NCI-H510A treated with DMSO at 0.1 percent for 48 hours (cell line): ENCODE results near the gene OGA.

Experiments used
- DNase-seq: peaks from one replicate; lab custom pipeline; 2025; lab: John Stamatoyannopoulos, UW

Gene OGA

DNA sequence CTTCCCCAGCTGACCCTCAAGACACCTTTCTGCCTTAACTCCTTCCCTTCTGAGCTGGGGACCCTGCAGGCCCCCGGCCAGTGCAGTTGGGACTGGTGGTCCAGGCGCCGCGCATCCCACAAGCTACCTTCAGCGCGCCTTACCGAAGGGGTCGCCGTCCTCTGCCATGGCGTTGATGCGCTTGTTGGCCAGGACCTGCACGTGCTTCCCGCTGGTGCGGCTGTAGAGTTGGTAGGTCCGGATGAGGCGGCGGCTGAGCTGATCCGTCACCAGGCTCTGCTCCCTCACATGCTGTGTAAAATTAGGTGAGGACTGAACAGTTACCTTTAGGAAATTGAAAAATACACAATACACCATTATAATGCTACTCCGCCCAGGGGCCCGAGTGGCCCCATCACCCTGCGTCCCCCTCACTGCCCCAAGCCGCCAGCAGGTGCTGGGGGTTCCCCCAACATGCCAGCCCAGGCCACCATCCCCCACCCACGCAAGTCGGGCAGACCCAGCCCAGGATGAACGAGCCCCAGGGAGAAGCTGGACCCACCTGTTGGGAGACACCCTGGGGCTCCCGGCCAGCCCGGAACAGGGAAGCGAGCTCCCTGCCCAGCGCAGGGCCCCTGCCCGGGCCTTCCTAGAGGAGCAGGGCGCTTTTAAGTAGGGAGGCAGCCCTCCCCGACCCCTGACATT is 43.5 kb downstream of the OGA start:
- DNase-seq = no peak

DNA sequence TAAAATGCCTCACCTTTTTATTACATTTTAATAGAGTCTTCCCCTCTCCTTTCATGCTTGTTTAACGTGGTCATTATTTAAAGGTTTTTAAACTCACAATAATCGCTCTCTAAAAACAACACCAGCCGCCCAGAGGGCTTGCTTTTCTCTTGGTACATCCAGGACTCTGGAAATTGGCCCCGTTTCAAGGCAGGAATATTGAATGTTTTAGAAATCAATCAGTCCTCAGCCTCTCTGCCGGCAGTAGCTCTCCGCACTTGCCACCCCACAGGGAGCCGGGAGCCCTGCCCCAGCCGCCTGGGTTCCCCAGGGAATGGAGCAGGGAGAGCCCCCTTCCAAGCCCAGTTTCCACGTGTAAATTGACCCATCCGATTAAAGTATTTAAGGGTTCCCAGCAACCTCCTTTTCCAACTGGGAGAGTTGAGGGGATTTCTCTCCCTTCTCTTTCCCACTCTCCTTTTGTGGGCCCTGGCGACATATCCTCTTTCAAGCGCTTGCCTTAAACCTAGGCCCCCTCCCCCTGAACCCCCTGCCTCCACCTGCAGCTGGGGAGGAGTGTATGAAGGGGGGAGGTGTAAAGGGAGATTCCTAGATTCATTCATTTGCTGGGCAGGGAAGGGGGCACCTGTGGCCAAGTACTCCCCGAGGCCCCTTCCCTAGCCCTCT is 44.2 kb downstream of the OGA start:
- DNase-seq = no peak

DNA sequence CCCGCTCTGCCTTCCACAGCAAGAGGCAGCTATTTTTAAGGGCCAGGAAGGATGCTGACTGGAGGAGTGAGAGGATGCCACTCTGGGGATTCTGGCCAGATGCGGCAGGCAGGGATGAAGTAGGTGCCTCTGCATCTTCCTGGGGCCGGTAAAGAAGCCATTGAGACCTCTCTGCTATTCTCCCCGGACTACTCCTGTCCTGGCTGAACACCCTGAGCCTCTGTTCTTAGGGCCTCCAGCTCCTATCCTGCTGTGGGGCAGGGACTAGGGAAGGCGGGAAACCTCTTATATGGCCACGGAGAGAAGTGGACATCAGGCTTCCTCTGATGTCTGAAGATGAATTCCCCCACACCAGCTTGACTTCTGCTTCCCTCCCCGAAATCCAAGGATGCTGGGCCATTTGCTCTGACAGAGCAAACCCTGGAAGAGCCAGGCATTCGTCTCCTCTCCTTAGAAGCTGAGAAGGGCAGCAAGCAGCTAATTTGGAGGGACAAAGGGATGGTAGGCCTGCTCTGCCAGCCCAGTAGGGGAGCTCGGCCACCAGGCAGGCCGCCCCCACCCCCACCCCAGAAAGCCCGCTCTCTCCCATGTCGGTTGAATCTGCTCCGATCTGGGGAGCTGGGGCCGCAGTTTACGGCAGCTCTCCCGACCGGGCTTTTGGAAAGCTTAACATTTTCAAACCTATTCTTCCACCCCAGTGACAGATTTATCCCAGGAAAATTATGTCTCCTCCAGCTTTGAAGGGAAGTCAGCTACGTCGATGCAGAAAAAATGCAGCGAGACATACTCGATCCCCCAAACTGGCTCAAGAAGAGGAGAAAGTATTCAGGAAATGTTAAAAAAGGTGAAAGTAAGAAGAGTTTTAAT is 45.1 kb downstream of the OGA start:
- DNase-seq = no peak

DNA sequence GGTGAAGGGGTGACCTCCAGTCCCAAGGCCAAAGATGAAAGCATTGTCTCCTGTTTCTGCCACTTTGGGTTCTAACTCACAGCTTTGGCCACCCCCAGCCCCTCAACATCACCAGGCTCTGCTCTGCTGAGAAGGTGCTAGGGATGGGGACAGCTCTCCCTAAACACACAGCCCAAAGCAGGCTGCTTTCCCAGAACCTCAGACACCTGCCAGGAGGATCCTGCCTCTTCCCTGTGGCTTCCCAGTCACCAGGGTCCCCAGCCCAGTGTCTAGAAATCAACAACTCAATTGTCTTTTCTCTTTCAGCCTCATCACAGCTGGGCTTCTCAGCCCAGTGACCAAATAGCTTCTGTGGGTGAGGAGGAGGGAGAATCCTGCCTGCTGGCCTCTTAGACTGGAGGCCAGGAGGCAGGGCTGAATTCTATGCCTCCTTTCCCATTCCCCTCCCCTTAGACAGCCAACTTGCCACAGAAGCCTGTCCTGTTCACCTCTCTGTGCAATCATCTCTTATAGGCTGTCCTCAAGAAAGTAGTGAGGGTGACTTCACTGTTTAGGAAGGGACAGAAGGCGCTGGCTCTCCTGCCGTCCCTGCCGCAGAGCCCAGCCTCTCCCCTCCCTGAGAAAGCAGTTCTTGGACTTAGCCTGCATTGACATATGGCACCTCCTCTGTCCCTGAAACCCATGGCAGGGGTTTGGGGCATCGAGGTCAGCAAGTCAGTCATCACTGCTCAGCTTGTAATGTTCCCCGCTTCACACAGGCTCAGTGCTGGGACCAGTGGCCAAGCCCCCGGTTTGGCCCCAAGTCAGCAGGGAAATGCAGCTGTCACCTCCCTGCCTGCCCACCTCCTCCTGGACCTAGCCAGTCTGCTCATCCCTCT is 46.0 kb downstream of the OGA start:
- no peak for DNase-seq

DNA sequence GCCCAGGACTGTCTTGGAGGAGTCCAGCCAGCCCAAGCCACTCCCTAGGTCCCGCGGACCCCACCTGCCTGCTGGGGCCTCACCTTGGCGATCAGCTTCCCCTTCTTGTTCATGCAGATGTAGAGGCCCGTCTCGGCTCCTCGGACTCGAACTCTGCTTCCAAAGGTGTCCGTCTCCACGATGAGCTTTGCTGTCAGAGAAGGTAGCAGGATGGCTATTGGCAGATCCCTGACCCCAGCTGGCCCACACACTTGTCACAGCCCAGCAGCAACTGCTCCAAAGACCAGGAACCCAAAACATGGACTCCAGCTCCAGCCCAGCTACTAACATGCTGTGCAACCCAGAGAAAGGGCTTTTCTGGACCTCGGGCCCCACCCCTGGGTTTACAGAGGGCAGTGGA is 46.9 kb downstream of the OGA start:
- DNase-seq = no peak

DNA sequence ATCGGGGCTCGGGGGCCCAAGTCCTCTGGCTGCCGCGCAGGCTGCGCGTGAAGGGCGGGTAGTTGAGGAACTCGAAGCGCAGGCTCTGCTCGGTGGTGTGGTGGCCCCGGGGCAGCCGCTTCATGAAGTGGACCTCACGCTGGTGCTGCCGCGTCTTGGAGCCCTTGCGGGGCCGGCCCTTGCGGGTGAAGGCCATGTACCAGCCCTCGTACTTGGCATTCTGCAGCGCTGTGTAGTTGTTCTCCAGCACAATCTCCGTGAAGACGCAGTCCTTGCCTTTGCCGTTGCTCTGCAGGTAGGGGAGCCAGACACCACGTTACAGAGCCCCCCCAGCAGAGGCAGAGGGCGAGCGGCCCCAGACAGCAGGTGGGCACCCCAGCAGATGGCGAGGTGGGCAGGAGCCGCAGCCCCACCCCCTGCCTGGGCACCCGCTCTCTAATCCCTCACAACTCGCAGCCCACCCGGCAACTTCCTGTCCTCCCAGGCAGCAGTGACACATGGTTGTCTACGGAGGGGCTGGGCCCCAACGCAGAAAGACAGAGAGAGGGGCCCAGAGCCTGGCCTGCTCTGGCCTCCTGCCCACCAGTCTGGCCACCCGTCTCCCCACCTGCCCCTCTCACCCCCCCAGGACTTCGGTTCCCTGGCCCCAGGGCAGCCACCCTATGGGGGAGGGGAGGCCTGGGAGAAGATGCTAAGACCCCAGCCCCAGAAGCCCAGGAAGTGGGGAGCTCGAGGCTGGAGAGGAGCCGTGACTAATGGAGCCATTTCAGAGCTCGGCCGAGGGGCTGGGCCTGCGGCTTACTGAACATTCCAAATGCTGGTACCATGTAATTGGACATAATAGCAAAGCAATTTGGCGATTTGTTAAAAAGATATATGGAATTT is 47.7 kb downstream of the OGA start:
- DNase-seq = no peak

DNA sequence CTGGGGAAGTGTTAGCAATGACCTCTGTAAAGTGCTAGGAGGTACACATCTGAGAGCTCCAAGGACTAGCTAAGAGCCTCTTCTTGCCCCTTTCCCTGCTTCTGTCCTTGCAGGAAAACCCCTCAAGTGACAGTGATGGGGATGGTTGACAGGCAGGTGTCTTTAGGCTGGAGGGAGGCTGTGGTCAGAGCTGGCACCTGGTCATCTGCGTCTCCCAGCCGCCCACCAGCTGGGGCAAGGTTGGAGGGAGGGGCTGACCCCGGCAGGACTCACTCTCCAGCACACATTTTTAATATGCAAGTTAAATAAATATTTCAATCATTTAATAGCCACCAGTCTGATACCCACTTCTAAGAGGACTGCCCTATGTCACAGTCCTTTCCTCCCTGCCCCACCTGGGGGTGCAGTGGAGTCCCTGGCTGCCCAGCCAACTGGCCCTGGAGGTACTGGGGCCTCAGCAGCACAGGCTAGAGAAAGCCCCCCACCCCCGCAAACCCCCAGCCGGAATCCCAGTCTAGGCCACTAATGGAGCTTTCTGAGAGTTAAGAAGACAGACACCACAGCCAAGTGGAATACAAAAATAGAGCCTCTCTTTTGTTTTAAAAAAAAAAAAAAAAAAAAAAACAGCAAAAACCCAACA is 48.6 kb downstream of the OGA start:
- DNase-seq = no peak

DNA sequence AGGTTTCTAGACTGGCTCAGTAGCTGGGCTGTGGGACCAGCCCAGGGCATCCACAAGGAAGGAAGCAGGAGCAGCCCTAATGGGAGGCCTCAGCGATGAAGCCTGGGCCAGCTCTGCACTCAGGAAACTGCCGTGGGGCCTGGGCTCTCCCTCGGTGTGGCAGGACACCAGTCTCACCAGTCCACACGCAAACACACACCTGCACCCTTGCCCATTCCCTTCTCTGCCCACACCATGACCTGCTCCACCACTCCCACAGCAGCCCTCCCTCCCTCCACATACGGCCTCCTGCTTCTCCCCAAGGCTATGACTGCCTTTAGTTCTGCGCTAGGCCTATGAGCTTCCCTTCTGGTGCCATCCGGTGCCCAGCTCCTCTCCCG is 49.5 kb downstream of the OGA start:
- DNase-seq = no peak

DNA sequence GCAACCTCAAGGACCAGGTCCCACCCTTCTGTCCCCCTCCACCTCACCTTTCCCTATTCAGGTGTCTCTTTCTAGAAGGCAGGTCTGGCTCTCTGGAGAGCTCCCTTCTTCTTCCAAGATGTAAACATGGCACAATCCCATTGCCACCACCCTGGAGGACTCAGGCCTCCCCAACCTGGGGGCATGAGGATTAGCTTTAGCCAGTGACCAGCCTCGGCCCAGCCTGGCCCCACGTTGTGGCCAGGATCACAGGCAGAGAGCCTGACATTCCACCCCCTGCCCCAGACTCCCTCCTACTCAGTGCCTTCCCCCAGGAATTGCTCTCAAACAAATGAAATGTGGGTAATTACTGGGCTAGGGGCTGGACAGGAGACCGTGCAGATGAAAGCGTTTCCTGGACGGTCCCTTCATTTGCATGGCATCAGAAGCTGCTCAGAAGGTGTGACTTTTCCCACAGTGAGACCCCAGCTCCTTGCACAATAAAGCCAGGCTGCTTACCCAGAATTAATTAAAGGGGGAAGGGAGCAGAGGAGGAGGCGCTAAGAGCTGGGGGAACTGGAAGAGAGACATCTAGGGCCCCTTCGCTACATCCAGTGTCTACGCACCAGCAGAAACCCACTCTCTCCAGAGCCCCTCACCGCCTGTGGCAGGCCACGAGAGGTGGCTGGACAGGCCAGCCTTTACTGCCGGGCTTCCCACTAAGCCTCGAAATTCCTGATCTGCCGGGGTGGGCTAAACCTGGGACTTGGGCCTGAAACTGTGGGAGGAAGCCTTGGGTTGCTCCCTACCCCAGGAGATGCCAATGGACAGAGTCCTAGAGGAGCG is 50.1 kb downstream of the OGA start:
- DNase-seq = no peak

DNA sequence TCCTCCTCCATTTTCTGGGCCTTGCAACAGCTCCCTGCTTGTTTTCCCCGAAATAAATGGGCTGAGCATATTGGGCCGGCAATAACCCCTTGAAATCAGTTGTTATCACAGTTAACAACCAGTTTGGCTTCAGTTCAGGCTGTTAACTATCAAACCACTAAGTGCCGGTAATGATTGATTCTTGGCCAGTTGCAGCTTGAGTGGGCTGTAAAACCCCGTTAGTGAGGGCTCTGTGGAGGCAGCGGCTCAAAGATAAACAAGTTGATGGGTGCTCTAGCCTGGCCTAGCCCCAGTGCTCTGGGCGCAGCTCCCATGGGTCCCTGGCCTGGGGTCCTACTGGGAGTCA is 50.7 kb downstream of the OGA start:
- DNase-seq = no peak

DNA sequence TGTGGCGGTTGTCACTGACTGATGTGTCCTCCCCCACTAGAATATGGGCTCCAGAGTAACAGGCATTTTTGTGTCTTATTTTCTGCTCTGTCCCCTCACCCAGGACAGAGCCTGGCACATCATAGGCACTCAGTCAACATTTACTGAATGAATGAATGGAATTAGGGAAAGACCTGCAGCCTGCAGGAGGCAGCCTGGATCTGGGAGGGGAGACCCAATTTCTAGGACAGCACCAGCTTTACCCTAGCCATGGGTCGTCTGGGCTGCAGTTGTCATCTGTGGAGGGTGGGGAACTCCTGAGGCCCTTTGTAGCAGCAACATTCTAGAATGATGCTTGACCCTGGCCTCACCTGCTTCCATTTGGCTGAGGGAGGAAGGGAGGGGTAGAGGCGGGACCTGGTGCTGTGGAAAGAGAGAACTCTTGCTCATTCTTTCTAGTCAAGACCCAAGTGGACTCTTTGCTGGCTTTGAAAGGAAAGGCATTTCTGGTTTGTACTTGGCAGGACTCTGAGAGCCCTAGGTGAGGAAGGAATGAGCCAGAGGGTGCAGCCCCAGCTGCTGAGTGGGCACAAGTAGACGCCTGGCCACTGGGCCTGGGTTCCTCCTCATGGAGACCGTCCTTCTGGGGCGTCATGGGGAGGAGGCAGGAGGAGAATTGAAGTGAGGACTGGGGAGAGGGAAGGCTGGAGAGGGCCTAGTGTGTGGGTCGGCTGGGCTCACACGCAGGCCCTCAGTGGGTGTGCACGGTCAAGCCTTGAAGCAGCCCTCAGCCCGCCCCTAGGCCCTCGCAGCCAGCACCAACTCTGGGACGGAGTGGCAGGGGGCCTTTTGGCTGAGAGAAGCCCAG is 51.3 kb downstream of the OGA start:
- no peak for DNase-seq

DNA sequence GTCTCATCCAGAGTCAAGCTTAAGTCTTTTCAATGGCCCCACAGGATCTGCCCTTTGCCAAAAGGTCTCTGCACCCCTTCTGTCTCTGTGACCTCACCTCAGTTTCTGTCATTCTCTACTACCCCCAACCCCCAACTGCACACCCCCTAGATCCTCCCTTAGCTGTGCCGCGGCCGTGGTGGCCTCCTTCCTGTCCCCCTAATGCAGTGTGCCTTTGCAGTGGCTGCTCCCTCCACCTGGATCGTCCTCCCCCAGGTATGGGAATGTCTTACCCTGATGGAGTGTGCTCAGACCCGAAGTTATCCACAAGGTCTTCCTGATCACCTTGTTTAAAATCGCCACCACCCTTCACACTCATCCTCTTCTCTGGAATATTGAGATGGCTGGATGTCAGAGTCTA is 51.9 kb downstream of the OGA start:
- no peak for DNase-seq

DNA sequence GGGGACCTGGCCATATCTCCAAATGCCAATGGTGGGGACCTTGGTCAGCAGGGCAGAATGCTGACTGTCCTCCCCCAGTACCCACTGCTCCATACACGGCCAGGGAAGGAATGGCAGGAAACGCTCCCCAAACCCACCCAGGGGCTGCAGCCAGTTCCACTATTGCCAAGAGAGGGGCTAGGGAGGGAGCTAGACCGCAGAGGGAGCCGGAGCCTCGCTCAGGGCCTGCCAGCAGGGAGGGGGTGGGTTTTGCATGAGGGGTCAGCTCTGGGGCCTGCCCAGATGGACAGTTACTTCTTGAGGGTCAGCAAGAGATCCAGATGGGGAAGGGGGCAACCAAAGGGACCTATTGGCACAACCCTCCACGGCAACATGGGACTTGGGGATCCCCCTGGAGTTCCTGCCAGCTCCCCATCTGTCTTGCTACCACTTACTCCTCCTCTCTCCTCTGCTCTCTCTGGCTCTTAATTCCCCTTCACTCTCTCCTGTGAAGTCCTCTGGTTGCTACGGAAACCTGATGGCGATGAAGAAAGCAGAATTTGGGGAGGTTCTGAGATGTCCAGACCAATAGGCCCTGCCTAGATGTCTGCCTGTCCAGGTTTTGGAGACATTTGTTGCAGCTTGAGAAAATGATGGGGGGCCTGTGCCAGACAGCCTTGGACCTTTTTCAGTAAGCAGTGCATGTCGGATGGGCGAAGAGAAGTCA is 55.0 kb downstream of the OGA start:
- DNase-seq = no peak

DNA sequence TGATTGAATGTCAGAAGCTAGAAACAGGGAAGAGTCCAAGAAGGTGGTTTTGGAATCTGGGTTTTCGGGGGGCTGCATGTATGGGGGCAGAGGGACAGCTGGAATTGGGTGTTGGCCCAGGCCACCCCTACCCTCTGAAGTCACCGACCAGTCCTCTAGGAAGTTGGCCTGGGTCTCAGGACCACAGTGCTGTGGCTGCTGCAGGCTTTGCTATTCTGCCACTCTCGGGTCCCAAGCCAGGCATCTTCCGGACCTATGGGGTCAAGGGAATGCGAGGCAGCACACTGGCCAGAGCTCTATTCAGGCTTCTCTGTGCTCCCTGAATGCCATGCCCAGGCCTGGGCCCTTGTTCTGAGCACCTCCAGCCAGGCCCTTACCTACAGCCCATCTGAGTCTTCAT is 55.5 kb downstream of the OGA start:
- DNase-seq = no peak

DNA sequence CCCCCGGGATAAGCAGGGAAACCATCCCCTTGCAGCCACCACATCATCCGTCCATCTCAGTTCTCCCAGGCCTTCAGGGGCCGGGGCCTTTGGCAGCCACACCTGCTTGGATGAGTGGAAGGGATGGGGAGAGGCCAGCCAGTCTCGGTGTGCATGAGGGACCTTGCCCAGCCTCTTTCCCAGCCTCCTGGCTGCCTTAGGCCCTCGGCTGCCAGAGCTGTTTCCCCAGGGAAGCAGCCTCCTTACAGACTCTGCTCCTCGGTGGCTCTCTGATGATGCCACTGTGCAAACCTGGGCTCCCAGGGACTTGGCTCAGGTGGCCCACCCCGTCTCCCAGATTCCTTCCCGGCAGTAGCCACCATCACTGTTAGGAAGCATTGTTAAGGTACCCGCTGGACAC is 57.0 kb downstream of the OGA start:
- DNase-seq = no peak

DNA sequence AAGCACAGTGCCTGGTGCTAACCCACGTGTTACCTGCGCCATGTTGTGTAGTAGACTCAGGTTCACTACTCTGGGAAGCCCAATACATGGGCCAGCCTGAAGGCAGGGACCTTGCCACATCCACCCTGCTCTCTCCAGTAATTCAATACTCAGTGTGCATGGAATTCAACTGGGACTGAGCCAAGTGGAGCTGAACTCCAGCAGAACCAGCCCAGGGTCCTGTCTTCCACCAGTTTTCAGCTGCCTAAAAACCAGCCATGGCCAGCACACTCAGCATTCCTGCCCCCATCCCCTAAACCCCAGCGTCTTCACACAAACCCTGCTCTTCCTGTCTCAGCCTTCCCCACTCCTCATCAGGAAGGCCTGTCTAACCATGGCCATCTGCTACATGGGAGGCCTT is 57.7 kb downstream of the OGA start:
- no peak for DNase-seq

DNA sequence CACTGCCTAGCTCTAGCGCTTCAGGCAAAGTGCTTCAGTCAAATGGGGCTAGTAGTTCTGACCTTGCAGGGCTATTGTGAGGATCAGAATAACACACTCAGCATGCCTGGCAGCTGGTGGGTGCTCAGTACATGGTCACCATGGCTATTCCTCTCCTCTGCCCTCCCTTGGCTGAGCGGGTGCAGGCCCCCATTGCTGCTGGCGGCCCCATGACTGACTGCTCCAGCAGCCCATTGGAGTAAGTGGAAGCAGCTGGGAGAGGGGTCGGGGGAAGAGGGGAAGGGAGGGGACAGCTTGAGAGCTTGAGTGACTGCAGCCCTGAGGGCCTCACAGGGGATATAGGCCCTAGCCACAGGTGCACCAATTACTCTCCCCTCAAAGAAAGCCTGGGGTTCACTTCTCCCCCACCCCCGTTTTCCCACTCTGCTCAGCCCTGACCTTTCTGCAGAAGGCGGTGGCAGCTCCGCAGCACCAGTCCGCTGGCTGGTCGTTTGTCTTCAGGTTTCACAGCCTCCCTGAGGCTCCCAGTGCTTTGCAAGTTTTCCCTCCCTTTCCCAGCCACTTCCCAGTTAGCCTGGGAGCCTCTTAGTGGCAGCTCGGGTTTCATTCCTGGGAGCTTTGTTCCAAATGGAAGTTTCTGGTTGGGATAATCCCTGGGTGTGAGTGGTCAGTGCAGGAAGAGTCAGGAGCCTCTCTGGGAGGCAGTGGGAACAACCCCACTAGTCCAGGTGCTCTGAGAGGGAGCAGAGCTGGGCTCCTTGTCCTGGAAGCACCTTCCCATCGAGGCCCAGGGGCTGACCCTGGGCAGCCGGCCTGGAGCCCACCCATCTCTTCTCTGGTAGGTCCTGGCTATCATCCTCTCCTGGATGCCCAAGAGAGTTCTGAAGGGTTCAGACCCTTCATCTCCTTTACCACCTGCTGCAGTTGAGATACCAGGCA is 58.7 kb downstream of the OGA start:
- DNase-seq = no peak
